Right ventricle myocardium superior (tissue), 1 donor: Measurements from ENCODE around the gene HAP1. TPM values are rescaled to one million over a fixed set of nuclear protein-coding genes. Genes with fewer than 3 reads are reported as not detected.

Source experiments
- ATAC-seq: fragments of 200-7000 bp; cut with Tn5 transposase; one replicate; pipeline ENCODE4 v1.9.1; 2020; ENCODE audit warnings: mild to moderate bottlenecking; ENCODE audit not compliant: poor library complexity
- DNase-seq: peaks from one replicate; pipeline ENCODE4 v3.0.0-alpha.2; 2020
- intact Hi-C: fragments of 100-400 bp; cut with DNase I; formaldehyde crosslinking; loops from one replicate; pipeline ENCODE4 v1.11.2; 2022
- total RNA-seq: library from RNA; stranded (reverse); fragmentation: NEBNext Ultra II Directional; extraction: Animal tissue kit (Norgen Biotek cat#: 25700); gene quantifications from one replicate; pipeline ENCODE4 v1.2.1, GENCODE V29; 2021
- donor health status: DM: no; HTN: yes; CAD: no; lungs with severe emphysema.

The HAP1 gene
- total RNA-seq, 1 donor from 2014 or later = not detected

GRCh38 chr17:41767324-41768042 lies 33.0 kb upstream of the HAP1 start:
- intact Hi-C loops = no loop called here
- no peak for DNase-seq
- no peak for ATAC-seq

GRCh38 chr17:41766135-41766534 lies 31.7 kb upstream of the HAP1 start:
- ATAC-seq = no peak
- intact Hi-C loops = no loop called here

GRCh38 chr17:41763327-41763726 lies 28.9 kb upstream of the HAP1 start:
- intact Hi-C loops = no loop called here
- no peak for ATAC-seq
- DNase-seq = no peak

More at GRCh38 chr17:41766135-41766534, 31.7 kb upstream of the HAP1 start:
- DNase-seq = no peak

- DNase-seq (no peak), ATAC-seq (no peak)
- intact Hi-C loops = no loop called here
Observed at GRCh38 chr17:41762841-41763240, 28.4 kb upstream of the HAP1 start.

- no peak for ATAC-seq
- no peak for DNase-seq
- intact Hi-C loops = no loop called here
Observed at GRCh38 chr17:41762391-41762790, 27.9 kb upstream of the HAP1 start.

DNA sequence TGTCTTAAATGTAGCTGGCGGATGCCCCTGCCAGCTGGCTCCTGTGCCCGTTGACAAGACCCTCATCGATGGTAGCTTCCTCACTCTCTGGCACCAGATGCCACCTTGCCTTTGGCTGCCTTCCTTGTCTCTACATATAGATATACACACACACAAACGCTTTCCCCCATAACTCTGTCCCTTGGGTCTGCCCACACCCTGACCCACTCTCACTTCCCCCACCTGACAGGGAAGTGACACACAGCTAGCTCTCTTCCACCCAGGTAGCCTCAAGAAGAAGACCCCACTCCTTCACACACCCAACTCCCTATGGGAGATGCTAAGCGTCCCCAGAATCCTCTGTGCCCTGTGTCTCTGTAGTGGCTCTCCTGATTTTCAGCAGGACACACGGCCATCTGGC lies 26.4 kb upstream of the HAP1 start:
- ATAC-seq = no peak
- DNase-seq = no peak
- intact Hi-C loops = no loop called here

GRCh38 chr17:41758601-41759000 lies 24.2 kb upstream of the HAP1 start:
- intact Hi-C loops = no loop called here
- no peak for ATAC-seq
- DNase-seq = no peak

DNA sequence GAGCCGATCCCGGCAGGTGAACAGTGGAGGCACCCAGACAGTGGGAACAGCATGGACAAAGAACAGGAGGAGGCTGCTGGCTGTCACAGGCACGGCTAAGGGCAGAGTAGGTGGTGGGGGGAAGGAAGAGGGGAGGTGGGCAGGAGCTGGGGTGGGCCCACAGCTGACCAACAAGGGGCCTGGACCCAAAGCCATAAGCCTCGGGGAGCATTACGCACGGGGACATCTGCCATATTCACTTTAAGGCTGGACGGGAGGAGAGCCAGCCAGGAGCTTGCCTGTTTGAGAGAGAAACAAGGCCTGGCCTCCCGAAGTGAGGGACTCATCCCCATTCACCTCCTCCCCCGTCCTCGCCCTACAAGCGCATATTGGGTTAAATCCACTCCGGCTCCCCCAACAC lies 19.6 kb upstream of the HAP1 start:
- DNase-seq = no peak
- intact Hi-C loops = no loop called here
- ATAC-seq = peak; percentile 18

DNA sequence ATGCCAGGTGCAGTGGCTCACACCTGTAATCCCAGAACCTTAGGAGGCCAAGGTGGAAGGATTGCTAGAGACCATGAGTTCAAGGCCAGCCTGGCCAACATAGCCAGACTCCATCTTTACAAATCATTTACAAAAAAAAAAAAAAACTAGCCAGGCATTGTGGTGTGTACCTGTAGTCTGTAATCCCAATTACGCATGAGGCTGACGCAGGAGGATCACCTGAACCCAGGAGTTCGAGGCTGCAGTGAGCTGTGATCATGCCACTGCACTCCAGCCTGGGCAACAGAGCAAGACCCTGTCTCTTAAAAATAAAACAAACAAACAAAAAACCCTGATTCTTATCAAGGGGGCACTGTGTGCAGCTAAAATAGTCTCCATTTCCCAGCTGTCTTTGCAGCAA lies 16.8 kb upstream of the HAP1 start:
- no peak for DNase-seq
- intact Hi-C loops = no loop called here
- ATAC-seq = no peak

DNA sequence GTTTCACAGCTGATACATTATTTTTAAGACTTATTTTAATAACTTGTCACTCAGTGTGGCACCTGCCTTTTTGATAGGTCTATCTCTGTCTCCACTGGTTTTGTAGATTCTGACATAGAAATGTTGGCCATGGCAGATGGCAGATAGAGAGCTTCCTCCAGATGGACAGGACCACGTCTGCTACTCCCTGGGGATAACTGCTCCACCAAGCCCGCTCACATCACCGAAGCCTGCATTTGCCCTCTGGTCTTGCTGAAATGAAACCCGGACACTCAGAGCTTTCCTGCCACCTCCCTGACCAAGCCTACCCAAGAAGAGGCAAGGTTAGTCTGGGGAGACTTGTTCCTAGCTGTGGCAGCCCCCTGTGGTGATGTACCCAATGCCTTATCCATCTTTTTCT lies 16.4 kb upstream of the HAP1 start:
- ATAC-seq (no peak), DNase-seq (no peak)
- intact Hi-C loops = no loop called here

DNA sequence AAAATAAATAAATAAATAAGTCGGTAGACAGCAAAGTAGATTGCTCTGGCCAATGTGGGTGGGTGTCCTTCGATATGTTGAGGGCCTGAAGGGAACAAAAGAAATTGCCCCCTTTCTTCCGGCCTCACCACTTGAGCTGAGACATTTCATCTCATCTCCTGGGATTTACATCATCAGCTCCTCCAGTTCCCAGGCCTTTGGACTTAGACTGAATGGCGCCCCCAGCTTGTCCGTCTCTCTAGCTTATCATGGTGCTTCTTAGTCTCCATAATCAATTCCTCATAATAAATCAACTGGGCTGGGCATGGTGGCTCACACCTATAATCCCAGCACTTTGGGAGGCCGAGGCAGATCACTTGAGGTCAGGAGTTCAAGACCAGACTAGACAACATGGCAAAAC lies 13.8 kb upstream of the HAP1 start:
- intact Hi-C loops = no loop called here
- ATAC-seq = no peak
- no peak for DNase-seq

DNA sequence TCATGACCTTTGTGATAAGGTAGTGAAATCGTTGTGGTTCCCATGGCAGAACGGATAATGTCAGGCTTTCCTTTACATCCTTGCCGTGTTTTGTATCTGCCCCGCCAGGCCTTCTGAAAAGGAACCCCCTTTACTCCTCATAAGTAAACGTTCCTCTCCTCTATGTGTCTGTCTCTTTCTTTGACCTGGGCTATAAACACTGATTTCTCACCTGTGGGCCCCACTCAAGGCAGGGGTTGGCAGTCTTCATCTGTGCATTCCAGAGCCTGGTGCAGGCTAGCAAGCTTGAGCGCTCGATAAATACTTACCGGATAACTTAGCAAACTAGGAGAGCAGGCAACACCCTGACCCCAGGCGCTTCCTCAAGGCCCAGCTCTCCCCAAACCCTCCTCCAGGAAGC lies 7.3 kb upstream of the HAP1 start:
- DNase-seq (no peak), ATAC-seq (no peak)
- intact Hi-C loops = no loop called here

- intact Hi-C loops = no loop called here
- DNase-seq (no peak), ATAC-seq (no peak)
Observed at GRCh38 chr17:41740506-41740905, 6.1 kb upstream of the HAP1 start.

- DNase-seq (no peak), ATAC-seq (no peak)
- intact Hi-C loops = loop anchor here (10.0 kb wide), 1 partner anchor 145 kb away; no protein-coding TSS in a partner anchor
Observed at GRCh38 chr17:41739661-41740352, 5.4 kb upstream of the HAP1 start.

- ATAC-seq (no peak), DNase-seq (no peak)
- intact Hi-C loops = loop anchor here (10.0 kb wide), 1 partner anchor 146 kb away; no protein-coding TSS in a partner anchor
Observed at GRCh38 chr17:41738801-41739112, 4.3 kb upstream of the HAP1 start.

DNA sequence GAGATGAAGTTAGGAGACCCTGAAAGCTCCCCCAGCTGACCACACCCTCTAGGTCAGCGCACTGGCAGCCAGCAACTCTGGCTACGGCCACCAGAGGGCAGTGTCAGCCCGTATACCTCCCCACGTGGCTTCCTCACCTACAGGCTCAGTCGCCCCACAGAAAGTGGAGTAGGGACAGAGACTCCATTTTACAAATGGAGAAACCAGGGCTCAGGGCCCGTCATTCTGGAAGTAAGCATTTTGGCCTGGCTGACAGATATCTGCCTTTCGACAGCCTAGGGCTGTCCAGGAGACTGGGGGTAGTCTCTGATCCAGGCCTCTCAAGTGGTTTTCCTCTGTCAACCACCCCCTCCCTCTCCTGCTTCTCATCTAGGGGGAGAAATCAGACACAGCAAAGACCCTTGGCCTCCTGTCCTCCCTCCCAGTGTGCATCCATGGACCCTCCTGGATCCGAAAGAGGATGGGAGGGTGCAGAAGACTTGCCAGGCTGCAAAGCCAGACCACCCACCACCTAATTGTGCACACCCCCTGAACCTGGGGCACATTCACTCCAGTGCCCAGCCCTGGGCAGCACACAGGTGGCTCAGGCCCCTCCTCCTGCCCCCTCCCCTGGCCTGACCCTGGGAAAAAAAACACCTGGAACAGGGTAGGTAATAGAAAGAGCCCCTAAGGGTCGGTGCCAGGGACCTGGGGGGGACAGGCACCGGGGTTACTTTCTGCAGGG lies 3.8 kb upstream of the HAP1 start:
- peak; percentile 92 for ATAC-seq
- intact Hi-C loops = loop anchor here (10.0 kb wide), 1 partner anchor 147 kb away; no protein-coding TSS in a partner anchor
- peak; percentile 91 for DNase-seq

- ATAC-seq (peak; percentile 4), DNase-seq (no peak)
- intact Hi-C loops = loop anchor here (1.0 to 10.0 kb wide), 2 partner anchors 64 to 147 kb away; no protein-coding TSS in a partner anchor
Observed at GRCh38 chr17:41737680-41738023, 3.2 kb upstream of the HAP1 start.

GRCh38 chr17:41736983-41737679 lies 2.7 kb upstream of the HAP1 start:
- DNase-seq (no peak), ATAC-seq (no peak)
- intact Hi-C loops = loop anchor here (1.0 to 10.0 kb wide), 2 partner anchors 64 to 148 kb away; no protein-coding TSS in a partner anchor

GRCh38 chr17:41735744-41736143 lies 1.3 kb upstream of the HAP1 start:
- no peak for ATAC-seq
- intact Hi-C loops = loop anchor here (10.0 kb wide), 1 partner anchor 149 kb away; no protein-coding TSS in a partner anchor
- no peak for DNase-seq
